Vagina (tissue), 2 donors: Measurements from ENCODE around the gene CDHR3.

Source experiments
- POLR2AphosphoS5 ChIP-seq, 2 donors: sonication (generic); formaldehyde crosslinking; IDR thresholded peaks; one replicate each; pipeline ENCODE4 v1.9.0; 2017; ENCODE audit warnings: antibody characterized with exemption in 2 of 2, mild to moderate bottlenecking in 2 of 2, low read depth in 1 of 2; ENCODE audit not compliant: insufficient read depth in 1 of 2
- TF ChIP-seq, protein P1 (sequence below), 3 experiments: fragments of 450-650 bp in 2 of 3; fragments of 200-600 bp in 1 of 3; sonication (generic) in 1 of 3; IDR thresholded peaks; one replicate each; pipeline ENCODE4 v1.5.1; 2017 to 2019; ENCODE audit warnings: antibody characterized with exemption in 3 of 3, mild to moderate bottlenecking in 2 of 3, moderate library complexity in 2 of 3

- no peak for TF ChIP-seq POLR2AphosphoS5 (IDR thresholded peaks at IDR 0.05; ENCODE audit: insufficient read depth in 1 of 2, low read depth in 1 of 2)
- TF ChIP-seq, protein P1, sequence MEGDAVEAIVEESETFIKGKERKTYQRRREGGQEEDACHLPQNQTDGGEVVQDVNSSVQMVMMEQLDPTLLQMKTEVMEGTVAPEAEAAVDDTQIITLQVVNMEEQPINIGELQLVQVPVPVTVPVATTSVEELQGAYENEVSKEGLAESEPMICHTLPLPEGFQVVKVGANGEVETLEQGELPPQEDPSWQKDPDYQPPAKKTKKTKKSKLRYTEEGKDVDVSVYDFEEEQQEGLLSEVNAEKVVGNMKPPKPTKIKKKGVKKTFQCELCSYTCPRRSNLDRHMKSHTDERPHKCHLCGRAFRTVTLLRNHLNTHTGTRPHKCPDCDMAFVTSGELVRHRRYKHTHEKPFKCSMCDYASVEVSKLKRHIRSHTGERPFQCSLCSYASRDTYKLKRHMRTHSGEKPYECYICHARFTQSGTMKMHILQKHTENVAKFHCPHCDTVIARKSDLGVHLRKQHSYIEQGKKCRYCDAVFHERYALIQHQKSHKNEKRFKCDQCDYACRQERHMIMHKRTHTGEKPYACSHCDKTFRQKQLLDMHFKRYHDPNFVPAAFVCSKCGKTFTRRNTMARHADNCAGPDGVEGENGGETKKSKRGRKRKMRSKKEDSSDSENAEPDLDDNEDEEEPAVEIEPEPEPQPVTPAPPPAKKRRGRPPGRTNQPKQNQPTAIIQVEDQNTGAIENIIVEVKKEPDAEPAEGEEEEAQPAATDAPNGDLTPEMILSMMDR (IDR thresholded peaks at IDR 0.05) = no peak
These were observed 28.4 kb upstream of the CDHR3 start for GRCh38 chr7:105934572-105935185.
